Body of pancreas (tissue), 4 donors: ENCODE measurements around the gene CDHR5. TPM values are rescaled to one million over a fixed set of nuclear protein-coding genes. Genes with fewer than 3 reads are reported as not detected.

Experiments used
- ATAC-seq: fragments of 150-250 bp; one replicate; pipeline ENCODE4 v1.9.1; 2016
- DNase-seq, 4 donors: peaks; one replicate each; pipeline ENCODE4 v3.0.0-alpha.2; 2019
- H3K27ac ChIP-seq, 4 donors: fragments of 200-600 bp; sonication (generic); 1 replicate in 3 of 4; 2 replicates in 1 of 4; pipeline versions ENCODE4 v1.5.1 to v1.6.1; 2016 to 2019; ENCODE audit warnings: mild to moderate bottlenecking in 1 of 4, mixed read lengths in 1 of 4, moderate library complexity in 1 of 4
- H3K27me3 ChIP-seq, 2 donors: fragments of 200-600 bp; sonication (generic); one replicate each; pipeline ENCODE4 v1.6.0; 2016; ENCODE audit warnings: mild to moderate bottlenecking in 1 of 2
- H3K36me3 ChIP-seq, 2 donors: fragments of 200-600 bp; sonication (generic); replicated peaks in 1 of 2; 2 replicates each; pipeline ENCODE4 v1.5.1; 2016; ENCODE audit warnings: low read depth in 2 of 2; ENCODE audit not compliant: insufficient read depth in 1 of 2
- H3K4me1 ChIP-seq: fragments of 200-600 bp; sonication (generic); one replicate; pipeline ENCODE4 v1.6.0; 2016
- H3K4me3 ChIP-seq, 2 donors: fragments of 200-600 bp; sonication (generic); 1 replicate in 1 of 2; 2 replicates in 1 of 2; pipeline ENCODE4 v1.5.1; 2016 to 2019
- H3K9me3 ChIP-seq, 3 donors: fragments of 200-600 bp; sonication (generic); 1 replicate in 2 of 3; 2 replicates in 1 of 3; pipeline ENCODE4 v1.5.1; 2016
- POLR2A ChIP-seq, 3 donors: fragments of 450-650 bp; IDR thresholded peaks; one replicate each; pipeline ENCODE4 v1.6.1; 2016; ENCODE audit warnings: antibody characterized with exemption in 3 of 3, mild to moderate bottlenecking in 2 of 3
- WGBS, 2 donors: methylation state at CpG; one replicate each; pipeline ENCODE4 v1.1.5; 2017; 5-methylcytosine and 5-hydroxymethylcytosine counted together
- intact Hi-C: fragments of 100-400 bp; cut with DNase I; formaldehyde crosslinking; loops from one replicate; pipeline ENCODE4 v1.15.1; 2023
- microRNA counts, 2 donors: library from miRNA; unstranded; fragments of <30 nt; microRNA quantifications; one replicate each; lab custom pipeline; 2017
- microRNA-seq, 2 donors: library from miRNA; unstranded; fragments of <30 nt; microRNA quantifications; one replicate each; pipeline ENCODE4, GENCODE V29; 2016; ENCODE audit warnings: borderline number of aligned reads in 2 of 2, borderline replicate concordance in 2 of 2
- small RNA-seq: library from RNA; depleted of rRNA; stranded (forward); fragments of <200 nt; gene quantifications from one replicate; pipeline ENCODE3, GENCODE V24; 2016
- total RNA-seq, 2 donors: library from RNA; depleted of rRNA; stranded (reverse); fragments of >200 nt; gene quantifications; one replicate each; pipeline ENCODE4 v1.1.0, GENCODE V29; 2016
- TF ChIP-seq, protein P1 (sequence below), 7 experiments: fragments of 450-650 bp in 4 of 7; fragments of 200-600 bp in 3 of 7; sonication (generic) in 3 of 7; IDR thresholded peaks; one replicate each; pipeline ENCODE4 v1.5.1; 2016 to 2019; ENCODE audit warnings: antibody characterized with exemption in 7 of 7

The CDHR5 gene
- total RNA-seq, 2 donors from 2014 or later: 14.5 TPM; not detected in 1

- WGBS, 2 donors: 40 to 41% methylated on average over 17 to 36 of the region's 36 CpGs
- peak overlapping the region in 1 of 2 donors; percentile 18 for H3K4me3 ChIP-seq
- no peaks in the 10 kb centered on the region for H3K27me3 ChIP-seq
- ATAC-seq: no peak
- intact Hi-C loops: no loop called here
- TF ChIP-seq, protein P1, sequence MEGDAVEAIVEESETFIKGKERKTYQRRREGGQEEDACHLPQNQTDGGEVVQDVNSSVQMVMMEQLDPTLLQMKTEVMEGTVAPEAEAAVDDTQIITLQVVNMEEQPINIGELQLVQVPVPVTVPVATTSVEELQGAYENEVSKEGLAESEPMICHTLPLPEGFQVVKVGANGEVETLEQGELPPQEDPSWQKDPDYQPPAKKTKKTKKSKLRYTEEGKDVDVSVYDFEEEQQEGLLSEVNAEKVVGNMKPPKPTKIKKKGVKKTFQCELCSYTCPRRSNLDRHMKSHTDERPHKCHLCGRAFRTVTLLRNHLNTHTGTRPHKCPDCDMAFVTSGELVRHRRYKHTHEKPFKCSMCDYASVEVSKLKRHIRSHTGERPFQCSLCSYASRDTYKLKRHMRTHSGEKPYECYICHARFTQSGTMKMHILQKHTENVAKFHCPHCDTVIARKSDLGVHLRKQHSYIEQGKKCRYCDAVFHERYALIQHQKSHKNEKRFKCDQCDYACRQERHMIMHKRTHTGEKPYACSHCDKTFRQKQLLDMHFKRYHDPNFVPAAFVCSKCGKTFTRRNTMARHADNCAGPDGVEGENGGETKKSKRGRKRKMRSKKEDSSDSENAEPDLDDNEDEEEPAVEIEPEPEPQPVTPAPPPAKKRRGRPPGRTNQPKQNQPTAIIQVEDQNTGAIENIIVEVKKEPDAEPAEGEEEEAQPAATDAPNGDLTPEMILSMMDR (IDR thresholded peaks at IDR 0.05): no peak
- TF ChIP-seq POLR2A (IDR thresholded peaks at IDR 0.05): no peak
- H3K27ac ChIP-seq: peak overlapping the region in 3 of 4 donors; percentile 53 to 81 (median 72)
- H3K4me1 ChIP-seq: peaks cover 19% of the 10 kb centered on the region
- no peaks in the 10 kb centered on the region for H3K36me3 ChIP-seq
- DNase-seq: no peak
- H3K9me3 ChIP-seq: no peaks in the 10 kb centered on the region
These were observed 55.4 kb downstream of the CDHR5 start for GRCh38 chr11:569158-569885.

- peaks cover 25% of the 10 kb centered on the region for H3K4me1 ChIP-seq
- 0% methylated on average over 6 to 78 of the region's 123 CpGs for WGBS, 2 donors
These were observed 56.2 kb downstream of the CDHR5 start for GRCh38 chr11:568306-569157.

GRCh38 chr11:567629-568292 lies 57.0 kb downstream of the CDHR5 start:
- DNase-seq (peak in 1 of 4 donors; percentile 29), ATAC-seq (no peak)
- intact Hi-C loops: no loop called here
- Histone ChIP-seq H3K27ac (peak overlapping the region; percentile 41 to 81 (median 76)), H3K36me3 (no peaks in the 10 kb centered on the region), H3K4me3 (no peak overlapping the region), H3K27me3 (no peaks in the 10 kb centered on the region), H3K4me1 (peaks cover 32% of the 10 kb centered on the region), H3K9me3 (no peaks in the 10 kb centered on the region)
- TF ChIP-seq, protein P1 (IDR thresholded peaks at IDR 0.05): no peak
- TF ChIP-seq POLR2A (IDR thresholded peaks at IDR 0.05): no peak
- 35 to 47% methylated on average over 5 to 29 of the region's 41 CpGs for WGBS, 2 donors

More at GRCh38 chr11:568306-569157, 56.2 kb downstream of the CDHR5 start:
- Histone ChIP-seq H3K36me3 (no peaks in the 10 kb centered on the region), H3K4me3 (peak overlapping the region in 1 of 2 donors; percentile 18), H3K9me3 (no peaks in the 10 kb centered on the region), H3K27me3 (no peaks in the 10 kb centered on the region), H3K27ac (peak overlapping the region; percentile 53 to 81 (median 76))
- ATAC-seq: peak; percentile 95
- DNase-seq: peak; percentile 95 to 96 (median 95)
- TF ChIP-seq POLR2A (IDR thresholded peaks at IDR 0.05): peak in 1 of 3 donors; percentile 20
- TF ChIP-seq, protein P1 (IDR thresholded peaks at IDR 0.05): peak in 2 of 7 experiments; percentile 19 to 24
- intact Hi-C loops: no loop called here

GRCh38 chr11:567011-567628 lies 57.6 kb downstream of the CDHR5 start:
- 87 to 88% methylated on average over 6 to 16 of the region's 18 CpGs for WGBS, 2 donors
- H3K27ac ChIP-seq: peak overlapping the region; percentile 41 to 81 (median 76)
- H3K4me3 ChIP-seq: no peak overlapping the region
- H3K27me3 ChIP-seq: no peaks in the 10 kb centered on the region
- no peak for TF ChIP-seq POLR2A (IDR thresholded peaks at IDR 0.05)
- TF ChIP-seq, protein P1 (IDR thresholded peaks at IDR 0.05): no peak
- ATAC-seq: no peak
- H3K4me1 ChIP-seq: peaks cover 39% of the 10 kb centered on the region
- intact Hi-C loops: no loop called here
- H3K9me3 ChIP-seq: no peaks in the 10 kb centered on the region
- no peak for DNase-seq
- no peaks in the 10 kb centered on the region for H3K36me3 ChIP-seq

MicroRNAs within 50 kb of the gene (microRNA counts, 767-probe panel; counts per million panel counts)
- 0 to 736 counts per million in 2 donors for microRNA hsa-miR-210 (lab: Ali Mortazavi, UCI)

Small RNA genes within 50 kb of the gene (microRNA-seq; reads per million reads assigned to microRNA genes)
- 32.1 to 37.7 reads per million in 2 donors for gene MIR210

Small RNA genes within 50 kb of the gene (small RNA-seq; reads per million reads assigned to genes)
- 1.6 reads per million, percentile 63 among the genes with 10 or more reads in this experiment for gene MIR210

Other genes starting within 250 kb of the CDHR5 start
- gene PKP3, start 230.7 kb downstream of the CDHR5 start, total RNA-seq: 10 to 100 TPM; 46.2 to 48.8 TPM
- 10 to 100 TPM; 50.8 to 65.6 TPM for gene SIGIRR, start 210.0 kb downstream of the CDHR5 start, total RNA-seq
- gene ANO9, start 182.9 kb downstream of the CDHR5 start, total RNA-seq: 10 to 100 TPM; 15.6 to 26.4 TPM
- 10 to 100 TPM; 17.4 to 93.3 TPM for gene PTDSS2, start 174.7 kb downstream of the CDHR5 start, total RNA-seq
- gene RNH1, start 117.7 kb downstream of the CDHR5 start, total RNA-seq: 100 to 1,000 TPM in 1 of 2 donors, 10 to 100 TPM in 1; 97.8 to 153 TPM
- 10 to 100 TPM; 13.0 to 15.8 TPM for gene HRAS, start 89.4 kb downstream of the CDHR5 start, total RNA-seq
- 1 to 10 TPM; 1.6 to 2.3 TPM for gene LRRC56, start 87.4 kb downstream of the CDHR5 start, total RNA-seq
- 10 to 100 TPM in 1 of 2 donors, 1 to 10 TPM in 1; 6.0 to 12.9 TPM for gene LMNTD2, start 64.2 kb downstream of the CDHR5 start, total RNA-seq
- 100 to 1,000 TPM in 1 of 2 donors, 10 to 100 TPM in 1; 49.5 to 134 TPM for gene RASSF7, start 64.0 kb downstream of the CDHR5 start, total RNA-seq
- 10 to 100 TPM; 18.2 to 34.3 TPM for gene PHRF1, start 48.5 kb downstream of the CDHR5 start, total RNA-seq
- 10 to 100 TPM; 10.4 to 10.9 TPM for gene IRF7, start 9.0 kb downstream of the CDHR5 start, total RNA-seq
- gene SCT, start 2.2 kb upstream of the CDHR5 start, total RNA-seq: not detected
- gene DRD4, start 12.3 kb upstream of the CDHR5 start, total RNA-seq: 1 to 10 TPM in 1 of 2 donors, not detected in 1; 3.0 TPM
- 10 to 100 TPM; 15.8 to 28.0 TPM for gene DEAF1, start 70.3 kb upstream of the CDHR5 start, total RNA-seq
- gene TMEM80, start 70.9 kb upstream of the CDHR5 start, total RNA-seq: 10 to 100 TPM; 21.8 to 36.3 TPM
- 100 to 1,000 TPM; 126 to 153 TPM for gene EPS8L2, start 81.3 kb upstream of the CDHR5 start, total RNA-seq
- 100 to 1,000 TPM in 1 of 2 donors, 10 to 100 TPM in 1; 78.9 to 119 TPM for gene TALDO1, start 122.5 kb upstream of the CDHR5 start, total RNA-seq
- gene GATD1, start 152.5 kb upstream of the CDHR5 start, total RNA-seq: 10 to 100 TPM; 14.0 to 28.7 TPM
- under 1 TPM in 1 of 2 donors, not detected in 1; 0.78 TPM for gene CEND1, start 165.1 kb upstream of the CDHR5 start, total RNA-seq
- 10 to 100 TPM; 55.8 to 69.5 TPM for gene SLC25A22, start 173.3 kb upstream of the CDHR5 start, total RNA-seq
- 10 to 100 TPM; 11.9 to 98.6 TPM for gene PIDD1, start 180.3 kb upstream of the CDHR5 start, total RNA-seq
- 100 to 1,000 TPM; 395 to 402 TPM for gene RPLP2, start 185.0 kb upstream of the CDHR5 start, total RNA-seq
- 100 to 1,000 TPM in 1 of 2 donors, 10 to 100 TPM in 1; 72.1 to 351 TPM for gene PNPLA2, start 194.0 kb upstream of the CDHR5 start, total RNA-seq
- 100 to 1,000 TPM; 134 to 368 TPM for gene CRACR2B, start 203.0 kb upstream of the CDHR5 start, total RNA-seq
- 100 to 1,000 TPM; 152 to 282 TPM for gene CD151, start 208.0 kb upstream of the CDHR5 start, total RNA-seq
- gene POLR2L, start 217.6 kb upstream of the CDHR5 start, total RNA-seq: 10 to 100 TPM; 33.5 to 83.4 TPM
- gene TSPAN4, start 217.9 kb upstream of the CDHR5 start, total RNA-seq: 10 to 100 TPM; 44.9 to 87.7 TPM